HL-60 (cell line): ENCODE data around the gene SPTSSB.

Experiments used
- DNase-seq, 2 experiments: peaks; one replicate each; pipeline ENCODE4 v3.0.0-alpha.2; 2010 to 2020; ENCODE audit warnings: low read depth in 1 of 2, low spot score in 1 of 2
- H3K27ac ChIP-seq: fragments of 250-450 bp; sonication (Bioruptor Pico); replicated peaks from 2 replicates; pipeline ENCODE4 v1.5.1; 2020; ENCODE audit warnings: mild to moderate bottlenecking, moderate library complexity
- H3K27me3 ChIP-seq: fragments of 250-450 bp; sonication (Bioruptor Pico); 2 replicates; pipeline ENCODE4 v1.5.1; 2021; ENCODE audit warnings: mild to moderate bottlenecking, moderate library complexity; ENCODE audit not compliant: insufficient read depth, poor library complexity, severe bottlenecking
- H3K4me3 ChIP-seq: replicated peaks from 2 replicates; pipeline ENCODE4 v1.5.1; 2011; ENCODE audit warnings: mild to moderate bottlenecking, control low read depth, low read length; ENCODE audit not compliant: insufficient read depth
- GABPA ChIP-seq: IDR thresholded peaks from 2 replicates; pipeline ENCODE4 v1.6.1; 2012; ENCODE audit warnings: low read depth
- POLR2AphosphoS5 ChIP-seq: IDR thresholded peaks from 2 replicates; pipeline ENCODE4 v1.6.1; 2012; ENCODE audit warnings: low read depth
- SPI1 ChIP-seq: IDR thresholded peaks from 2 replicates; pipeline ENCODE4 v1.6.1; 2012; ENCODE audit warnings: low read depth, mild to moderate bottlenecking, borderline replicate concordance
- TF ChIP-seq, protein P1 (sequence below): IDR thresholded peaks from 2 replicates; pipeline ENCODE4 v1.6.1; 2012; ENCODE audit warnings: low read depth; ENCODE audit not compliant: insufficient replicate concordance
- TF ChIP-seq, protein P2 (sequence below): IDR thresholded peaks from one replicate; pipeline ENCODE4 v1.5.1; 2011; ENCODE audit warnings: low read length, control low read depth, inconsistent platforms; ENCODE audit not compliant: insufficient read depth

Gene SPTSSB

DNA sequence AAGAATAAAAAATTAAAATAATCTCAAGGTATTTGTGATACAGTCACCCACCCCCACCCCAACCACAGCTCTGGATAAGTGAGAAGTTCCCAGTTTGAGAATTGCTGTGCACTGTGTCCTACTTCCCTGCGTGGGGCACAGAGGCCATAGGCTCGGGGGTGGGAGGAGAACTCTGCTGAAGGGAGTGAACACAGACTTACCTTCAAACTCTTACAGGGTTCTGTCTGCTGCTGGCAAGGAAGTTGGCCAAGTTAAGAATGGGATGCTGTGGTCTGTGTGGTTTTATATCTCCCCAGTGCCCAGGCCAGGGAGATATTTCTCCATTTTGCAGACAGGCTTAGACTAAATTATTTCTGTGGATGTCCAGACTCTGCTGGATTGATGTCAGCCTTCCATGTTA, 37.6 kb downstream of the SPTSSB start:
- TF ChIP-seq GABPA, result no peak
- TF ChIP-seq, protein P1, sequence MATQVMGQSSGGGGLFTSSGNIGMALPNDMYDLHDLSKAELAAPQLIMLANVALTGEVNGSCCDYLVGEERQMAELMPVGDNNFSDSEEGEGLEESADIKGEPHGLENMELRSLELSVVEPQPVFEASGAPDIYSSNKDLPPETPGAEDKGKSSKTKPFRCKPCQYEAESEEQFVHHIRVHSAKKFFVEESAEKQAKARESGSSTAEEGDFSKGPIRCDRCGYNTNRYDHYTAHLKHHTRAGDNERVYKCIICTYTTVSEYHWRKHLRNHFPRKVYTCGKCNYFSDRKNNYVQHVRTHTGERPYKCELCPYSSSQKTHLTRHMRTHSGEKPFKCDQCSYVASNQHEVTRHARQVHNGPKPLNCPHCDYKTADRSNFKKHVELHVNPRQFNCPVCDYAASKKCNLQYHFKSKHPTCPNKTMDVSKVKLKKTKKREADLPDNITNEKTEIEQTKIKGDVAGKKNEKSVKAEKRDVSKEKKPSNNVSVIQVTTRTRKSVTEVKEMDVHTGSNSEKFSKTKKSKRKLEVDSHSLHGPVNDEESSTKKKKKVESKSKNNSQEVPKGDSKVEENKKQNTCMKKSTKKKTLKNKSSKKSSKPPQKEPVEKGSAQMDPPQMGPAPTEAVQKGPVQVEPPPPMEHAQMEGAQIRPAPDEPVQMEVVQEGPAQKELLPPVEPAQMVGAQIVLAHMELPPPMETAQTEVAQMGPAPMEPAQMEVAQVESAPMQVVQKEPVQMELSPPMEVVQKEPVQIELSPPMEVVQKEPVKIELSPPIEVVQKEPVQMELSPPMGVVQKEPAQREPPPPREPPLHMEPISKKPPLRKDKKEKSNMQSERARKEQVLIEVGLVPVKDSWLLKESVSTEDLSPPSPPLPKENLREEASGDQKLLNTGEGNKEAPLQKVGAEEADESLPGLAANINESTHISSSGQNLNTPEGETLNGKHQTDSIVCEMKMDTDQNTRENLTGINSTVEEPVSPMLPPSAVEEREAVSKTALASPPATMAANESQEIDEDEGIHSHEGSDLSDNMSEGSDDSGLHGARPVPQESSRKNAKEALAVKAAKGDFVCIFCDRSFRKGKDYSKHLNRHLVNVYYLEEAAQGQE, result no peak
- TF ChIP-seq SPI1, result peak; percentile 59; the same call in 1 of the 2 replicates
- TF ChIP-seq, protein P2, sequence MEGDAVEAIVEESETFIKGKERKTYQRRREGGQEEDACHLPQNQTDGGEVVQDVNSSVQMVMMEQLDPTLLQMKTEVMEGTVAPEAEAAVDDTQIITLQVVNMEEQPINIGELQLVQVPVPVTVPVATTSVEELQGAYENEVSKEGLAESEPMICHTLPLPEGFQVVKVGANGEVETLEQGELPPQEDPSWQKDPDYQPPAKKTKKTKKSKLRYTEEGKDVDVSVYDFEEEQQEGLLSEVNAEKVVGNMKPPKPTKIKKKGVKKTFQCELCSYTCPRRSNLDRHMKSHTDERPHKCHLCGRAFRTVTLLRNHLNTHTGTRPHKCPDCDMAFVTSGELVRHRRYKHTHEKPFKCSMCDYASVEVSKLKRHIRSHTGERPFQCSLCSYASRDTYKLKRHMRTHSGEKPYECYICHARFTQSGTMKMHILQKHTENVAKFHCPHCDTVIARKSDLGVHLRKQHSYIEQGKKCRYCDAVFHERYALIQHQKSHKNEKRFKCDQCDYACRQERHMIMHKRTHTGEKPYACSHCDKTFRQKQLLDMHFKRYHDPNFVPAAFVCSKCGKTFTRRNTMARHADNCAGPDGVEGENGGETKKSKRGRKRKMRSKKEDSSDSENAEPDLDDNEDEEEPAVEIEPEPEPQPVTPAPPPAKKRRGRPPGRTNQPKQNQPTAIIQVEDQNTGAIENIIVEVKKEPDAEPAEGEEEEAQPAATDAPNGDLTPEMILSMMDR, result no peak
- TF ChIP-seq POLR2AphosphoS5, result peak; percentile 62; the same call in 1 of the 2 replicates
- peak; percentile 4 to 80 for DNase-seq
- no peak overlapping the region for H3K4me3 ChIP-seq

DNA sequence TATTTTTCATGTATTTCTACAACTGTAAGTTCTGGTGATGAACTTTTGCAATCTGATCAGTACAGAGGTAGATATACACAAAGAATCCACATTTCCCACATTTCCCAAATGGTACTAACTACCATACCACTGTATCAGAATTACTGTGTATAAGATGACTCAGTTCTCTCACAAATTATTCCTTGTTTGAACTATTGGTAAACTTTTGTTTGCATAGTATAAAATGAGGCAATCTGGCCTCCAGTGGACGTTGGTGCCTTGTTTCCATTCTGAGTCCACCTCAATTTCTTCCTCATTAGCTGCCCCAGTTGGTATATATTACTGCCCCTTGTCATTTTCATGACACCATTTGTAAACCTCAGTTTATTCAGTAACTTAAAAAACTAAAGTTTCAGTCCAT, 38.5 kb downstream of the SPTSSB start:
- TF ChIP-seq GABPA (no peak), POLR2AphosphoS5 (no peak), SPI1 (no peak)
- TF ChIP-seq, protein P2, result no peak
- TF ChIP-seq, protein P1, result no peak
- no peak for DNase-seq
- Histone ChIP-seq H3K27ac (no peak overlapping the region), H3K27me3 (no peaks in the 10 kb centered on the region), H3K4me3 (no peak overlapping the region)

More for the DNA sequence above, 37.6 kb downstream of the SPTSSB start:
- H3K27me3 ChIP-seq, result no peaks in the 10 kb centered on the region
- no peak overlapping the region for H3K27ac ChIP-seq

DNA sequence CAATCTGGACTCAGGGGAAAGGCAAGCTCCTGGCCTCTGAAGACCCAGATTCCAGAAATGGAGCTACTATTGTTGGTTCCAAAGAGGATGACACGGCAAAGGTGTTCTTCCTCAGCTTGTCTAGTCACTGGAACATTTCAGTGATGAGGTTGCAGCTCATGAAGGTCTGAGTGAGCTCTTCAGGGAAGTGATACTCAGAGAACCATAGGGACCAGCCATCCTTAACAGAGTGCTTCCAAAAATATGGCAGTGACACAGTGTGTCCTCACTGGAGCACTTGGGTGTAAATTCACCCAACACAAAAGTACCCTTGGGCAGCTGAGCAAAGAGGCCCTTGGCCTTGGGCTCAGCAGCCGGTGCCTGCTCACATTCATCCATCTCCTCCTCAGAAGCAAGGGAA, 46.3 kb downstream of the SPTSSB start:
- H3K27ac ChIP-seq, result no peak overlapping the region

More for the DNA sequence above, 46.3 kb downstream of the SPTSSB start:
- H3K27me3 ChIP-seq, result no peaks in the 10 kb centered on the region
- TF ChIP-seq, protein P1, result no peak
- TF ChIP-seq POLR2AphosphoS5 (no peak), SPI1 (no peak), GABPA (no peak)
- TF ChIP-seq, protein P2, result no peak
- H3K4me3 ChIP-seq, result no peak overlapping the region
- no peak for DNase-seq
